ENCODE measurements around the gene VPREB1.
"Not testable (repeated sequence)": the region's sequence is repeated elsewhere in the genome, so short reads cannot be mapped to it uniquely, and the experiment has no call there.

VPREB1 gene

DNA sequence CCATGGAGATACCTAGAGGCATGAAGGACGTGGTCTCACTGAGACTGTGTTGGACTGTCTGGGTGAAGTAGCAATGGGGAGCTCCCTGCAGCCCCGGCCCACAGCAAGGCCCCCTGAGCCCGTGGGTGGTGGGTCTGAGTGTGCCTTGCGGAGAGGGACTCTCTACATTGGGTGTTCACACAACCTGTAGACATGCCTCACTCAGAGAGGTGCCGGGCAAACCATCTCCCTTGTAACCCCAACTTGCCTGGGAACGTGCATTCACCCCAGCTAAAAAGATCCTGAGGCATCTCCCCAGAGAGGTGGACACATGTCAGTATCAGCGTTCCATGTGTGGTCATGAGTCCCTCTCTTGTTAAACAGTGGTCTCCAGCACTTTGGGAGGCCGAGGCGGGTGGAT, 2.1 kb downstream of the VPREB1 start:
- DNase-seq: no peak

DNA sequence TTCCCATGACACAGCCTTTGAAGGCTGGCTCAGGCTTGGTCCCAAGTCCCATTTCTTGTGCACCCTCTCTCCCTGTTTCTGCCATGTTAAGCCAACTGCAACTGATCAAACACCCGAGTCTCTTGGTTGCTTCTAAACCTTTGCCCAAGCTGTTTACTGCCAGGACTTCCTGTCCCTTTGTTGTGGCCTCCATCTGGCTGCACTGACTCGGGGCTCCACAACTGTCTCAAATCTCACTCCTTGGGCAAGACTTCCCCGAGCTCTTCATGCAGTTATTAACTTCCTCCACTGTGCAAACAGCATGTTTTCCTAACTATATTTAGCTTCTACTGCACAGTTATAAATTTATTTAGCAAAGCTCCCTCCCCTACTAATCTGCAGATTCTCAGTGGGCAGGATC, 4.3 kb downstream of the VPREB1 start:
- DNase-seq: no peak

DNA sequence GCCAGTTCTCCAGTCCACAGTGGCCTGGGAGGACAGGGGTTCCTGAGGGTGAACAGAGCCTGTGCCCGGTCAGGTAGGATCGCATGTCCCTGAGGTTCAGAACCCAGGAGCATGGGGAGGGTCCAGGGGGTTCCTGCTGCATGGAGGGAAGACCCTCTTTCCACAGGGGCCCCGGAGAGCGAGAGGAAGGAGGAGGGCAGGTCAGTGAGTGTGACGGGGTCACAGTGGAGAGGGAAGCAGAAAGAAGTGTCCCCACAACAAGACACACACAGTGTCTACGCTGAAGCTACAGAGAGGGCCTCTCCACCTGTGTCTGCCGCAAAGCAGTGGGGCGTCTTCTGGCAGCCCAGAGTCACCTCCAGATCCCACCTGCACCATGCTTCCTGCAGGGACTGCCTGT, 6.1 kb downstream of the VPREB1 start:
- DNase-seq: not testable (repeated sequence)

DNA sequence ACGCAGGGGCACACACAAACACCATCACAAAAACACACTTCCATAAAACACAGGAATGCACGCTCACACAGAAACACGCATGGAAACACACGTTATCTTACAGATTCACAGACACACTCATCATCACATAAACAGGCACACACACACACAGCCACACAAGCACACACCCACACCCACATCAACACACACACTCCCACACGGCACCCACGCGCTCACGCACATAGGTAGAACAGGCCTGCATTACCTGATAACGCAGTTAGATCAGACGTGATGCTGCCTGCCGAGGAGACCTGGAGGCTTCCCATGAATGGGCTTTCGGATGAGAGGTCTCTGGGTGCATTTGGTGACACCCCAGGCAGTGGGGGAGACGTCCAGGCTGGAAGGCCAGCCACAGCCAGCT, 11.5 kb downstream of the VPREB1 start:
- DNase-seq: not testable (repeated sequence)

DNA sequence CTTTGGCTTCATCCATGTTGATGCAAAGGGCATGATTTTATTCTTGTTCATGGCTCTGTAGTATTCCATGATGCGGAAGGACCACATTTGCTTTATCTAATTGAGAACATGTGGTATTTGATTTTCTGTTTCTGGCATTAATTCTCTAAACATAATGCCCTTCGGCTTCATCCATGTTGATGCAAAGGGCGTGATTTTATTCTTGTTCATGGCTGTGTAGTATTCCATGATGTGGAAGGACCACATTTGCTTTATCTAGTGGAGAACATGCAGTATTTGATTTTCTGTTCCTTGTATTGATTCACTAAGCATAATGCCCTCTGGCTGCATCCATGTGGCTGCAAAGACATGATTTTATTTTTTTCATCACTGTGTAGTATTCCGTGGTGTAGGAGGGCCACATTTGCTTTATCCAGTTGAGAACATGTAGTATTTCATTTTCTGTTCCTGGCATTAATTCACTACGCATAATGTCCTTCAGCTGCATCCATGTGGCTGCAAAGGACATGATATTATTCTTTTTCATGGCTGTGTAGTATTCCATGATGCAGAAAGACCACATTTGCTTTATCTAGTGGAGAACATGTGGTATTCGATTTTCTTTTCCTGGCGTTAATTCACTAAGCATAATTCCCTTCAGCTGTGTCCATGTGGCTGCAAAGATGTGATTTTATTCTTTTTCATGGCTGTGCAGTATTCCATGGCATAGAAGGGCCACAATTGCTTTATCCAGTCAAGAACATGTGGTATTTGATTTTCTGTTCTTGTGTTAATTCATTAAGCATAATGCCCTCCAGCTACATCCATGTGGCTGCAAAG, 14.2 kb downstream of the VPREB1 start:
- not testable (repeated sequence) for DNase-seq

DNA sequence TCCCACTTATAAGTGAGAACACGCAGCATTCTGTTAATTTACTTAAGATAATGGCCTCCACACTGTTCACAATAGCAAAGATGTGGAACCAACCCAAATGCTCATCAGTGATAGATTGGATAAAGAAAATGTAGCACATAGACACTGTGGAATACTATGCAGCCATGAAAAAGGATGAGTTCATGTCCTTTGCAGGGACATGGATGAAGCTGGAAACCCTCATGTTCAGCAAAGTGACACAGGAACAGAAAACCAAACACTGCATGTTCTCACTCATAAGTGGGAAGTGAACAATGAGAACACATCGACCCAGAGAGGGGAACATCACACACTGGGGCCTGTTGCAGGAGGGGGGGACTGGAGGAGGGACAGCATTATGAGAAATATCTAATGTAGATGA, 15.6 kb downstream of the VPREB1 start:
- not testable (repeated sequence) for DNase-seq

DNA sequence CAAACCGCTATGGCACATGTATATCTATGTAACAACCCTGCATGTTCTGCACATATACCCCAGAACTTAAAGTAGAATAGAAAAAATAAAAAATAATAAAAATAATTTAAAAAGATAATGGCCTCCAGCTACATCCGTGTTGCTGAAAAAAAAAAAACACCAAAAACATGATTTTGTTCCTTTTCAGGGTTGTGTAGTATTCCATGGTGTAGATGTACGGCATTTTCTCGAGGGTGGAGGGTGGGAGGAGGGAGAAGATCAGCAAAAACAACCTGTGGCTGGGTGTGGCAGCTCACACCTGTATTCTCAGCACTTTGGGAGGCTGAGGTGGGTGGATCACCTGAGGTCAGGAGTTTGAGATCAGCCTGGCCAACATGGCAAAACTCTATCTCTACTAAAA, 16.0 kb downstream of the VPREB1 start:
- not testable (repeated sequence) for DNase-seq

DNA sequence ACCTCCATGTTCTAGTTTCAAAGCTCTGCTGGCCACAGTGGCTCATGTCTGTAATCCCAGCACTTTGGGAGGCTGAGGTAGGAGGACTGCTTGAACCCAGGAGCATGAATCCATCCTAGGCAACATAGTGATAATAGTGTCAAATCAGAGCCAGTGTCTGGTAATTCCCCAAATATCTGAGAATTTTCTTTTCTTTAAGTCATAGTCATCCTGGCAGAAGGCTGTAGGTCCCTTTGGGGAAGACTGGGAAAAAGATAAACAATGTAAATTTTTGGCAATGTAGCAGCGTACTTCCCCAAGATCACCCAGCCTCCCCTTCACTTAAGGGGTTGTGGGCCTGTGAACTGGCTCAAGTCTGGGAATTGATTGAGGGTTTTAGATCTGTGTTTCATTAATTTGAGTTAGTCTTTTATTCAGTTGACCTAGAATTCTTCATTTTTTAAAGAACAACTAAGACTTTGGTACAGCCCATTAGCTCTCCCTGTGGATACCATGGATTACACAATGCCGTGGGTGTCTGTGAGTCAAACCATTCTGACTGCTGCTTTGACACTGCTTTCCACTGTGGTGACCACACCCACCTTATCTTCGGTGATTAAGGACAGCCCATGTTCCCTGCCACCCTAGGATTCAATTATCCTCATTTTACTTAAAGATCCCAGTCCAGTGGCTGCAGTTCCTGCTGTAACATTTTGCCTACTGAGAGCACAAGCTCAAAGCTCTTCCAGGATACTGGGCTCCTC, 17.9 kb downstream of the VPREB1 start:
- DNase-seq: not testable (repeated sequence)

DNA sequence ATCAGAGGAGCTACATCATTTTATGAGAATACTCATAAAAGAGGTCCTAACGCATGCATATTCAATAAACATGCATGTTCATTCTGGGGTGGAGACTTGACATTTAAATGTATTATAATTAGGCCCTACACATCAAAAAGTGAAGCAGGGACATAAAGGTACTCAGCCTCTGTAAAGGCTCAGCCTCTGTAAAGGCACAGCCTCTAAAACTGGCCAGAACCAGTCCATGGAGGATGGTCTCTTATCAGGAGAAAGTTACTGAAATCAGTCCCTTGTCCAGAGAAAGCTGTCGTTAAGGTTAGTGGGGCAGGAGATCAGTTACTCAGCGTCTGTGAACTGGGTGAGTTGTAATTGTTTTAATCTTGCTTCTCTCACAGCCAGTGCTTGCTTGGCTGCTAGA, 19.2 kb downstream of the VPREB1 start:
- not testable (repeated sequence) for DNase-seq

DNA sequence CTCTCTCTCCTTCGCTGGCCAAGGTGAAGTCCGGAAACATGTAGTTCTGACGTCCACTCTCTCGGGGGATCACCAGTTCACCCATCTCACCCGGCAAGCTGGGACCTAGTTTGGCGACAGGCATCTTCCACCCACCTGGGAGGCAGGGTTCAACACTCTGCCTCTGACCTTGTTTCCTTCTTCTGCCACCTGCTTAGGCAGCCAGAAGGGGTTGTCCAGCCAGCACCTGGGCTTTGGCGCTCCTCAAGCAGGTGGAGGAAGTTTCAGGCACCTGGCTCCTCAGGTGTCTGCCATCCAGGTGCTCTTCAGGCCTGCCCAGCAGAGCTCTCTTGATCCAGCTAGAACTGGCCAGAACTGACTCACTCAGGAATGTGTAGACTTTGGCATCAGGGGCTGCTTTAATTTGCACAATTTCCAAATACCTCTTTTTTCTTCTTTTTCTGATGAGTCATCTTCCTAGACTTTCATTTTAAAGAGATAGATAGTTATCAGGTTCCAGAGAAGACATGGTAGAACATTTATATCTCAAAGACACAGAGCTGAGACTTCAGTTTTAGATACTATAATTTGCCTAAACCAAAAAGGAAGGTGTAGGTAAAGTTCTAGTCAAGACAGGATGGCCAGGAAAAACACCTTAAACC, 25.6 kb downstream of the VPREB1 start:
- DNase-seq: not testable (repeated sequence)

DNA sequence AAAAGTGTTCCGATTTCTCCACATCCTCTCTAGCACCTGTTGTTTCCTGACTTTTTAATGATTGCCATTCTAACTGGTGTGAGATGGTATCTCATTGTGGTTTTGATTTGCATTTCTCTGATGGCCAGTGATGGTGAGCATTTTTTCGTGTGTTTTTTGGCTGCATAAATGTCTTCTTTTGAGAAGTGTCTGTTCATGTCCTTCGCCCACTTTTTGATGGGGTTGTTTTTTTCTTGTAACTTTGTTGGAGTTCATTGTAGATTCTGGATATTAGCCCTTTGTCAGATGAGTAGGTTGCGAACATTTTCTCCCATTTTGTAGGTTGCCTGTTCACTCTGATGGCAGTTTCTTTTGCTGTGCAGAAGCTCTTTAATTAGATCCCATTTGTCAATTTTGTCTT, 32.8 kb downstream of the VPREB1 start:
- DNase-seq: not testable (repeated sequence)

DNA sequence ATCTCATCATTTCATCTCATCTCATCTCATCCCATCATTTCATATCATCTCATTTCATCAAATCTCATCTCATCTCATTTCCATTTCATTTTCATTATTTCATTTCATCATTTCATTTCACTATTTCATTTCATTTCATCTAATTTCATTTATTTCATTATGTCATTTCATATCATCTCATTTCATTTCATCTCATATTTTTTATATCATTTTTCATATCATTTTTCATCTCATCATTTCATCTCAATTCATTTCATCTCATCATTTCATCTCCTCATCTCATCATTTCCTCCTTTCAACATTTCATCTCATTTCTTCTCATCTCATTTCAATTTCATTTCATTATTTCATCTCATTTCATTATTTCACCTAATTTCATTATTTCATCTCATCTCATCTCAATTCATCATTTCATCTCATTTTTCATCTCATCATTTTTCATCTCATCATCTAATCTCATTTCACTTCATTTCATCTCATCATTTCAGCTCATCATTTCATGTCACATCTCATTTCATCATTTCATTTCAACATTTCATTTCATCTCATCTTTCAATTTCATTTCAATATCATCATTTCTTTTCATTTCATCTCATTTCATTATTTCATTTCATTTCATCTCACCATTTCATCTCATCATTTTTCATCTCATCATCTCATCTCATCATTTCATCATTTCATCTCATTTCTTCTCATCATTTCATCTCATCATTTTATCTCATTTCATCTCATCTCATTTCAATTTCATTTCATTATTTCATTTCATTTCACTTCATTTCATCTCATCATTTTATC, 40.6 kb downstream of the VPREB1 start:
- DNase-seq: not testable (repeated sequence)

DNA sequence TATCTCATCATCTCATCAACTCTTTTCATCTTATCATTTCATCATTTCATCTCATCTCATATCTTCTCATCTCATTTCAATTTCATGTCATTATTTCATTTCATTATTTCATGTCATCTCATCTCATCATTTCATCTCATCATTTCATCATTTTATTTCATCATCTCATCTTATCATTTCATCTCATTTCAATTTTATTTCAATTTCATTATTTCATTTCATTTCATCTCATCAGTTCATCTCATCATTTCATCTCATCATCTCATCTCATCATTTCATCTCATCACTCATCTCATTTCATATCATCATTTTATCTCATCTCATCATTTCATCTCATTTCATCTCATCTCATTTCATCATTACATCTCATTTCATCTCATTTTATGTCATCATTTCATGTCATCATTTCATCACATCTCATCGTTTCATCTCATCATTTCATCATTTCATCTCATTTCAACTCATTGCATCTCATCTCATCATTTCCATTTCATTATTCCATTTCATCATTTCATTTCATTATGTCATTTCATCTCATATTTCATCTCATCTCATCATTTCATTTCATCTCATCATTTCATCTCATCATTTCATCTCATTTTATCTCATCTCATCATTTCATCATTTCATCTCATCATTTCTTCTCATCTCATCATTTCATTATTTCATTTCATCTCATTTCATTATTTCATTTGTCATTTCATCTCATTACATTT, 42.0 kb downstream of the VPREB1 start:
- DNase-seq: not testable (repeated sequence)

DNA sequence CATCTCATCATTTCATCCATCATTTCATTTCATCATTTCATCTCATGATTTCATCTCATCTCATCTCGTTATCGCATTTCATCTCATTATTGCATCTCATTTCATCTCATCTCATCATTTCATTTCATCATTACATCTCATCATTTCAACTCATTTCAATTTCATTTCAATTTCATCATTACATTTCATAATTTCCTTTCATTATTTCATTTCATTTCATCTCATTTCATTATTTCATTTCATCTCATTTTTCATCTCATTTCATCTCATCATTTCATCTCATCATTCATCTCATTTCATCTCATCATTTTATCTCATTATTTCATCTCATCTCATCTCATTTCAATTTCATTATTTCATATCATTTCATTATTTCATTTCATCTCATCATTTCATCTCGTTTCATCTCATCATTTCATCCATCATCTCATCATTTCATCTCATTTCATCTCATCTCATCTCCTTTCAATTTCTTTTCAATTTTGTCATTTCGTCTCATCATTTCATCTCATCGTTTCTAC, 42.6 kb downstream of the VPREB1 start:
- DNase-seq: not testable (repeated sequence)

DNA sequence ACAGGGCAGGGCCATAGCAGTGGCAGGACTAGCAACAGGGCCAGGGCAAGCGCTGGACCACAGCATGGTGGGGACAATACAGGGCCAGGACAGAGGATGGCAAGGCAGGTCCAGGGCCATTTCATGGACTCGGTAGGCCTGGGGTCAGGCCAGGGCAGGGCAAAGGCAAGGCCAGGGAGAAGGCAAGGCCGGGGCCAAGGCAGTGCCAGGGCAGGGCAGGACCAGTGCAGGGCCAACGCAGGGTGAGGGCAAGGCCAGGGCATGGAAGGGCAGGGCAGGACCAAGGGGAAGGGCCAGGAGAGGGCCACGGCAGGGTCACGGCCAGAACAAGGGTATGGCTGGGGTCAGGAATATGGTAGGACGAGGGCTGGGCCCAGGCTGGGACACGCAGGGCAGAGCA, 45.1 kb downstream of the VPREB1 start:
- DNase-seq: not testable (repeated sequence)

DNA sequence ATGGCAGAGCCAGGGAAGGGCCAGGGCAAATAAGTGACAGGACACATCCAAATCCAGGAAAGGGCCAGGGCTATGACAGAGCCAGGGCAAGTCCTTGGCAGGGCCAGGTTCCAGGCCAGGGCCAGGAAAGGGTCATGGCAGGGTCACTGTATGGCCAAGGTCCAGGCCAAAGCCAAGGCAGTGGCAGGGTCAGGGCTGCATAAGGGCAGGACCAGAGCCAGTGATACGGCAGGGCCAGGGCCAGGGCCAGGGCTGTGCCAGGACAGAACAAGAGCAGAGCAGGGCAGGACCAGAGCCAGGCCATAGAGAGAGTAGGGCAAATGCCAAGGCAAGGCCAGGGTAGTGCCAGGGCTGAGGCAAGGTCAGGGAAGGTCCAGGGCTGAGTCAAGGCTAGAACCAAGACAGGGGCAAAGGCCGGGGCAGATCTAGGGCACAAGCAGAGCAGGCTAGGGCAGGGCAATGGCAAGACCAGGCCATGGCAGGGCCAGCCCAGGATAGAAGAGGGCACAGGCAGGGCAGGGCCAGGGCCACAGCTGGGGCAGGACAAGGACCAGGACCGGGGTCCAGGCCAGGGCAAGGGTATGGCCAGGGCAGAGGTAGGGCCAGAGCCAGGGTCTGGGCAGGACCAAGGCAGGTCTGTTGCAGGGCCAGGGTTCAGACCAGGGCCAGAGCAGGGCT, 46.7 kb downstream of the VPREB1 start:
- not testable (repeated sequence) for DNase-seq

DNA sequence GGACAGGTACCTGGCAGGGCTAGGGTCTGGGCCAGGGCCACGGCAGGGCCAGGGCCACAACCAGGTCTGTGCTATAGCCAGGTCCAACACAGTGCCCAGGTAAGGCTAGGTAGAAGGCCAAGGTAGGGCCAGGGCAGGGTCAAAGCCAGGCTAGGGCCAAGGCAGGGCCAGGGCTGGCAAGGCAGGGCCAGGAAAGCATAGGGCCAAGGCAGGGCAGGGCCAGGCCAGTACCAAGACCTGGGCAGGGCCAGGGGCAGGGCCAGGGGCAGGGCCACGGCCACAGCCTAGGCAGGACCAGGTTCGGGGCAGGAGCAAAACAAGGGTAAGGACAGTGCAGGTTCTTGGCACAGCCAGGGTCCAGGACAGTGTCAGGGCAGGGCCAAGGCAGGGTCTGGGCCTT, 48.1 kb downstream of the VPREB1 start:
- not testable (repeated sequence) for DNase-seq

DNA sequence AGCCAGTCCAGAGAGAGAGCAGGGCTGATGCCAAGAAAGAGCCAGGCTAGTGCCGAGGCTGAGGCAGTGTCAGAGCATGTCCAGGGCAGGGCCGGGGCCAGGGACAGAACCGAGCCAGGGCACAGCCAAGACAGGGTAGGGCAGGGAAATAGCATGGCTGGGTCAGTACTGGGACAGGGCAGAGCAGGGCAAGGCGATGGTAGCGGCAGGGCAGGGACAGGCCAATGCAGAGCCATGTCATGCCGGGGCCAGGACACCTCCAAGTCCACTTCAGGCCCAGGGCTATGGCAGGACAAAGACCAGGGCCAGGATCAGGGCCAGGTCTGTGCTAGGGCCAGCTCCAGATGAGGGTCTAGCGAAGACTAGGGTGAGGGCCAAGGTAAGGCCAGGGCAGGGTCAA, 48.9 kb downstream of the VPREB1 start:
- DNase-seq: not testable (repeated sequence)

DNA sequence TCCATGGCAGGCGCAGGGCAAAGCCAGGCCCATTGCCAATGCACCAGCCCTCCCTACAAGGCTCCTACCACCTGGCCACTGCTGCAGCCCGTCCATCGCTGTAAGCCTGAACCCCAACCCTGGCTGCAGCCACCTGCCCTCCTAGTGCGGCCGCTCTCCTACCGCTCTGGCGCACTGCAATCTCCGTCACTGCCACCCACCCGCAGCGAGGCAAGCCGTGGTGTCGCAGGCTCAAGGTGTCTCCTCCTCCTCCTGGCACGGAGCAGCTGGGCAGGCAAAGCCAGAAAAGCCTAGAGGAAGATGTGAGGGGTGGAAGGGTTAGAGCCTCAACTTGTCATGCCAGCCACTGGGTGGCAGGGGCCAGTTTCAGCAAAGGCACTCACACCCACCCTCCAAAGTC, 50.1 kb downstream of the VPREB1 start:
- DNase-seq: not testable (repeated sequence)

Data from NCI-H1417 treated with DMSO at 0.1 percent for 48 hours (cell line).